Panc1 (cell line): ENCODE measurements around the gene SAMD14. TPM values are rescaled to one million over a fixed set of nuclear protein-coding genes. Genes with fewer than 3 reads are reported as not detected.

Source experiments
- ATAC-seq: fragments of 200-7000 bp; cut with Tn5 transposase; 2 replicates; pipeline ENCODE4 v1.9.1; 2020; ENCODE audit warnings: mild to moderate bottlenecking, moderate library complexity
- BruUV-seq: library from RNA; stranded (reverse); fragments of 400-500 nt; replicated peaks from 2 replicates; lab custom pipeline; 2021; lab: Mats Ljungman, UMichigan
- CTCF ChIA-PET: fragments of 300-600 bp; sonication (Branson Sonifier 250); formaldehyde crosslinking; loops from one replicate; lab custom pipeline; 2022; ENCODE audit warnings: antibody characterized with exemption; lab: Charles Lee
- POLR2A ChIA-PET: fragments of 300-600 bp; sonication (Branson Sonifier 250); formaldehyde crosslinking; loops from one replicate; lab custom pipeline; 2022; ENCODE audit warnings: antibody characterized with exemption; lab: Charles Lee
- DNase-seq: peaks from one replicate; pipeline ENCODE4 v3.0.0-alpha.2; 2010; ENCODE audit warnings: low read depth, low spot score
- H3K27ac ChIP-seq: 2 replicates; pipeline ENCODE4 v1.5.1; 2011; ENCODE audit warnings: mild to moderate bottlenecking, low read length, inconsistent platforms
- H3K27me3 ChIP-seq: fragments of 200-500 bp; sonication (Bioruptor generic); 2 replicates; pipeline ENCODE4 v1.6.0; 2014; ENCODE audit warnings: low read length, inconsistent platforms; ENCODE audit not compliant: control insufficient read depth, insufficient read depth
- H3K36me3 ChIP-seq: fragments of 200-500 bp; sonication (Bioruptor generic); 2 replicates; pipeline ENCODE4 v1.5.1; 2014; ENCODE audit warnings: inconsistent platforms, mild to moderate bottlenecking, low read length, moderate library complexity; ENCODE audit not compliant: control insufficient read depth, insufficient read depth
- H3K4me1 ChIP-seq: 2 replicates; pipeline ENCODE4 v1.5.1; 2011; ENCODE audit warnings: inconsistent platforms, mild to moderate bottlenecking, low read length, moderate library complexity; ENCODE audit not compliant: control insufficient read depth, insufficient read depth
- H3K4me3 ChIP-seq, 2 experiments: 2 replicates each; pipeline ENCODE4 v1.5.1; 2011 to 2012; ENCODE audit warnings: low read depth in 2 of 2, low read length in 2 of 2, mild to moderate bottlenecking in 2 of 2, inconsistent platforms in 1 of 2, moderate library complexity in 1 of 2
- H3K9me3 ChIP-seq: fragments of 200-500 bp; sonication (Bioruptor generic); 2 replicates; pipeline ENCODE4 v1.5.1; 2014; ENCODE audit warnings: low read depth, mild to moderate bottlenecking, inconsistent platforms, low read length, moderate library complexity; ENCODE audit not compliant: control insufficient read depth, insufficient read depth
- POLR2AphosphoS5 ChIP-seq: IDR thresholded peaks from 2 replicates; pipeline ENCODE4 v1.6.1; 2012; ENCODE audit warnings: mild to moderate bottlenecking, low read depth, low read length, moderate library complexity
- SIN3A ChIP-seq: IDR thresholded peaks from 2 replicates; pipeline ENCODE4 v1.6.1; 2012; ENCODE audit warnings: low read depth, mild to moderate bottlenecking, low read length, moderate library complexity, borderline replicate concordance; ENCODE audit not compliant: insufficient read depth
- TCF7L2 ChIP-seq: IDR thresholded peaks from 2 replicates; pipeline ENCODE4 v1.6.1; 2011; ENCODE audit warnings: mild to moderate bottlenecking, low read depth, low read length, inconsistent platforms
- in situ Hi-C: cut with HindIII; loops from 2 replicates; pipeline ENCODE4 v1.10.0; 2016; ENCODE audit warnings: low sequenced_read_pairs, low pct_unique_long_range_greater_than_20kb
- intact Hi-C: fragments of 100-400 bp; cut with micrococcal nuclease; formaldehyde crosslinking; loops from one replicate; pipeline ENCODE4 v1.10.0; 2022; ENCODE audit not compliant: unreplicated experiment
- total RNA-seq: library from RNA; stranded (reverse); gene quantifications from one replicate; pipeline ENCODE4 v1.2.1, GENCODE V29; 2021; ENCODE audit not compliant: unreplicated experiment
- TF ChIP-seq, protein P1 (sequence below), 2 experiments: IDR thresholded peaks; 2 replicates each; pipeline ENCODE4 v1.6.1; 2011 to 2012; ENCODE audit warnings: low read depth in 2 of 2, control low read depth in 1 of 2, low read length in 1 of 2, mild to moderate bottlenecking in 1 of 2, moderate library complexity in 1 of 2; ENCODE audit not compliant: insufficient read depth in 1 of 2
- TF ChIP-seq, protein P2 (sequence below): fragments of 450-650 bp; IDR thresholded peaks from 2 replicates; pipeline ENCODE4 v1.5.1; 2017; ENCODE audit warnings: mild to moderate bottlenecking

The SAMD14 gene
- total RNA-seq, 1 experiment from 2014 or later = 6.9 TPM

DNA sequence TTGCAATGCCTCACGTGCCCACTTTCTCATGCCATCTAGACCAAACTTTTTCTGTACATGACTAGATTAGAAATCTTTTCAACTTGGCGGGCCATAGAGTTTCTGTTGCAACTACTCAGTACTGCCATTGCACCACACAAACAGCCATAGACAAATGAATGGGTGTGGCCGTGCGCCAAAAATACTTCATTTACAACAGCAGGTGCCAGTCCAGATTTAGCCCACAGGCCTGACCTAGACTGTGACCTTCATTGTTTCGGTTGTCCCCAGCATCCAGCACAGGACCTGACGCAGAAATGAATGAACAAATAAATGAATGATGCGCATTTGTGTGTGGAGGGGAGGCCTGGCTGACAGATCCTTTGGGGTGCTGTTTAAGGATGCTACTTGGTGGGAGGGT lies 49.1 kb downstream of the SAMD14 start:
- Histone ChIP-seq H3K27ac (no peak overlapping the region), H3K27me3 (no peaks in the 10 kb centered on the region), H3K4me1 (no peaks in the 10 kb centered on the region), H3K4me3 (no peak overlapping the region), H3K36me3 (peaks cover 12% of the 10 kb centered on the region), H3K9me3 (no peaks in the 10 kb centered on the region)
- ChIA-PET POLR2A (no interaction called here), CTCF (no interaction called here)
- intact Hi-C loops (no loop called here), in situ Hi-C loops (no loop called here)
- BruUV-seq = no TSS peak
- 0 out of 2 replicates have a peak, but pooled peaks have one; percentile 16 for TF ChIP-seq POLR2AphosphoS5
- TF ChIP-seq, protein P1, sequence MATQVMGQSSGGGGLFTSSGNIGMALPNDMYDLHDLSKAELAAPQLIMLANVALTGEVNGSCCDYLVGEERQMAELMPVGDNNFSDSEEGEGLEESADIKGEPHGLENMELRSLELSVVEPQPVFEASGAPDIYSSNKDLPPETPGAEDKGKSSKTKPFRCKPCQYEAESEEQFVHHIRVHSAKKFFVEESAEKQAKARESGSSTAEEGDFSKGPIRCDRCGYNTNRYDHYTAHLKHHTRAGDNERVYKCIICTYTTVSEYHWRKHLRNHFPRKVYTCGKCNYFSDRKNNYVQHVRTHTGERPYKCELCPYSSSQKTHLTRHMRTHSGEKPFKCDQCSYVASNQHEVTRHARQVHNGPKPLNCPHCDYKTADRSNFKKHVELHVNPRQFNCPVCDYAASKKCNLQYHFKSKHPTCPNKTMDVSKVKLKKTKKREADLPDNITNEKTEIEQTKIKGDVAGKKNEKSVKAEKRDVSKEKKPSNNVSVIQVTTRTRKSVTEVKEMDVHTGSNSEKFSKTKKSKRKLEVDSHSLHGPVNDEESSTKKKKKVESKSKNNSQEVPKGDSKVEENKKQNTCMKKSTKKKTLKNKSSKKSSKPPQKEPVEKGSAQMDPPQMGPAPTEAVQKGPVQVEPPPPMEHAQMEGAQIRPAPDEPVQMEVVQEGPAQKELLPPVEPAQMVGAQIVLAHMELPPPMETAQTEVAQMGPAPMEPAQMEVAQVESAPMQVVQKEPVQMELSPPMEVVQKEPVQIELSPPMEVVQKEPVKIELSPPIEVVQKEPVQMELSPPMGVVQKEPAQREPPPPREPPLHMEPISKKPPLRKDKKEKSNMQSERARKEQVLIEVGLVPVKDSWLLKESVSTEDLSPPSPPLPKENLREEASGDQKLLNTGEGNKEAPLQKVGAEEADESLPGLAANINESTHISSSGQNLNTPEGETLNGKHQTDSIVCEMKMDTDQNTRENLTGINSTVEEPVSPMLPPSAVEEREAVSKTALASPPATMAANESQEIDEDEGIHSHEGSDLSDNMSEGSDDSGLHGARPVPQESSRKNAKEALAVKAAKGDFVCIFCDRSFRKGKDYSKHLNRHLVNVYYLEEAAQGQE (IDR thresholded peaks at IDR 0.05; ENCODE audit: insufficient read depth in 1 of 2, low read depth in 2 of 2, low read length in 1 of 2) = no peak
- TF ChIP-seq TCF7L2 = no peak
- ATAC-seq (no peak), DNase-seq (no peak)

DNA sequence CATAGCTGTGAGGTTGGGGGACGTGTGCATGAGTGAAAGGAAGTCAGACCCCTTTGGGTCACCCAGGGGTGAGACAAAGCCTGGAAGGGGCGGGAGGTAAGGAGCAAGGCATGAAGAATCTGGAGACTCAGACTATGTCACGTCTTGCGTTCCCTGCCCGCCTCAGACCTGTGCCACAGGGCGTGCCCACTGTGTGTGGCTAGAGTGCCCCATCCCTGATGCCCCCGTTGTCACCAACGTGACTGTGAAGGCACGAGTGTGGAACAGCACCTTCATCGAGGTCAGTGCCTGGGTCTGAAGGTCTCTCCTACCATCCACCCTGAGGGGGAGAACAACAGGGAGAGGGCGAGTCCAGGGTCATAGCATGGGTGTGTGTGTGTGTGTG lies 49.9 kb downstream of the SAMD14 start:
- Histone ChIP-seq H3K27me3 (no peaks in the 10 kb centered on the region), H3K4me1 (no peaks in the 10 kb centered on the region), H3K27ac (no peak overlapping the region), H3K9me3 (no peaks in the 10 kb centered on the region), H3K36me3 (peaks cover 11% of the 10 kb centered on the region), H3K4me3 (no peak overlapping the region)
- DNase-seq (no peak), ATAC-seq (0 out of 2 replicates have a peak, but pooled peaks have one; percentile 1)
- BruUV-seq = no TSS peak
- in situ Hi-C loops (no loop called here), intact Hi-C loops (no loop called here)
- ChIA-PET POLR2A (no interaction called here), CTCF (interaction anchor here (0.5 to 1.4 kb wide), 6 partner anchors 12 to 409 kb away, joined by 3 to 7 read pairs (median 3); no protein-coding TSS in a partner anchor)
- TF ChIP-seq TCF7L2 (no peak), SIN3A (no peak), POLR2AphosphoS5 (no peak; the same call in 1 of the 2 replicates)
- TF ChIP-seq, protein P1 (IDR thresholded peaks at IDR 0.05; ENCODE audit: insufficient read depth in 1 of 2, low read depth in 2 of 2, low read length in 1 of 2) = no peak
- TF ChIP-seq, protein P2, sequence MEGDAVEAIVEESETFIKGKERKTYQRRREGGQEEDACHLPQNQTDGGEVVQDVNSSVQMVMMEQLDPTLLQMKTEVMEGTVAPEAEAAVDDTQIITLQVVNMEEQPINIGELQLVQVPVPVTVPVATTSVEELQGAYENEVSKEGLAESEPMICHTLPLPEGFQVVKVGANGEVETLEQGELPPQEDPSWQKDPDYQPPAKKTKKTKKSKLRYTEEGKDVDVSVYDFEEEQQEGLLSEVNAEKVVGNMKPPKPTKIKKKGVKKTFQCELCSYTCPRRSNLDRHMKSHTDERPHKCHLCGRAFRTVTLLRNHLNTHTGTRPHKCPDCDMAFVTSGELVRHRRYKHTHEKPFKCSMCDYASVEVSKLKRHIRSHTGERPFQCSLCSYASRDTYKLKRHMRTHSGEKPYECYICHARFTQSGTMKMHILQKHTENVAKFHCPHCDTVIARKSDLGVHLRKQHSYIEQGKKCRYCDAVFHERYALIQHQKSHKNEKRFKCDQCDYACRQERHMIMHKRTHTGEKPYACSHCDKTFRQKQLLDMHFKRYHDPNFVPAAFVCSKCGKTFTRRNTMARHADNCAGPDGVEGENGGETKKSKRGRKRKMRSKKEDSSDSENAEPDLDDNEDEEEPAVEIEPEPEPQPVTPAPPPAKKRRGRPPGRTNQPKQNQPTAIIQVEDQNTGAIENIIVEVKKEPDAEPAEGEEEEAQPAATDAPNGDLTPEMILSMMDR = no peak
